Body of pancreas (tissue), 4 donors: ENCODE results near the gene SYNJ1.

Experiments
- POLR2A ChIP-seq, 3 donors: fragments of 450-650 bp; IDR thresholded peaks; one replicate each; pipeline ENCODE4 v1.6.1; 2016; ENCODE audit warnings: antibody characterized with exemption in 3 of 3, mild to moderate bottlenecking in 2 of 3
- TF ChIP-seq, protein P1 (sequence below), 7 experiments: fragments of 450-650 bp in 4 of 7; fragments of 200-600 bp in 3 of 7; sonication (generic) in 3 of 7; IDR thresholded peaks; one replicate each; pipeline ENCODE4 v1.5.1; 2016 to 2019; ENCODE audit warnings: antibody characterized with exemption in 7 of 7

DNA sequence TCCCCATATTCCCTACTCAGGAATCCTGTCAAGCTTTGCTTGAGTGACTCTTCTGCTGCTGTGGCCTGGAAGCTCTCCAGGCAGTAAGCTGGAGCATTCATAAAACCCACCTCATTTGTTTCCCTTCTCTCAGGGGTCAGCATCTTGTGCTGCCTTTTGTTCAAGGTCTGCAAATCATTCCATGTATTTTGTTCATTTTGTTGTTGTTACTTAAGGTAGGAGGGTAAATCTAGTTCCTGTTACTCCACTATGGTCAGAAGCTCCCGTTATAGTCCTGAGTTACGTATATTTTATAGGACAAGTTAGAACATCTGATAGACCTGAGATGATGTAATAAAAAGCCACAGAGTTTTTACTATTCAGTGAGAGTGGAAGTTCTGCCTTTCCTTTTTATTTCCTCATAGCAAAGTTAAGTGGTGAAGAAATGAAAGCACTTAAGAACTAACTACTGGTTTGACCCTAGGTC is 9.9 kb downstream of the SYNJ1 start:
- TF ChIP-seq, protein P1, sequence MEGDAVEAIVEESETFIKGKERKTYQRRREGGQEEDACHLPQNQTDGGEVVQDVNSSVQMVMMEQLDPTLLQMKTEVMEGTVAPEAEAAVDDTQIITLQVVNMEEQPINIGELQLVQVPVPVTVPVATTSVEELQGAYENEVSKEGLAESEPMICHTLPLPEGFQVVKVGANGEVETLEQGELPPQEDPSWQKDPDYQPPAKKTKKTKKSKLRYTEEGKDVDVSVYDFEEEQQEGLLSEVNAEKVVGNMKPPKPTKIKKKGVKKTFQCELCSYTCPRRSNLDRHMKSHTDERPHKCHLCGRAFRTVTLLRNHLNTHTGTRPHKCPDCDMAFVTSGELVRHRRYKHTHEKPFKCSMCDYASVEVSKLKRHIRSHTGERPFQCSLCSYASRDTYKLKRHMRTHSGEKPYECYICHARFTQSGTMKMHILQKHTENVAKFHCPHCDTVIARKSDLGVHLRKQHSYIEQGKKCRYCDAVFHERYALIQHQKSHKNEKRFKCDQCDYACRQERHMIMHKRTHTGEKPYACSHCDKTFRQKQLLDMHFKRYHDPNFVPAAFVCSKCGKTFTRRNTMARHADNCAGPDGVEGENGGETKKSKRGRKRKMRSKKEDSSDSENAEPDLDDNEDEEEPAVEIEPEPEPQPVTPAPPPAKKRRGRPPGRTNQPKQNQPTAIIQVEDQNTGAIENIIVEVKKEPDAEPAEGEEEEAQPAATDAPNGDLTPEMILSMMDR (IDR thresholded peaks at IDR 0.05) = no peak
- no peak for TF ChIP-seq POLR2A (IDR thresholded peaks at IDR 0.05)
